Uterus (tissue), 2 donors: ENCODE measurements around the gene KIAA1217.

Experiments
- CTCF ChIP-seq, 4 experiments: fragments of 200-600 bp in 2 of 4; fragments of 450-650 bp in 2 of 4; sonication (generic) in 2 of 4; IDR thresholded peaks; one replicate each; pipeline ENCODE4 v1.5.1; 2016 to 2019; ENCODE audit warnings: antibody characterized with exemption in 4 of 4, mild to moderate bottlenecking in 2 of 4, moderate library complexity in 1 of 4
- POLR2A ChIP-seq, 2 donors: fragments of 450-650 bp; IDR thresholded peaks; one replicate each; pipeline ENCODE4 v1.6.1; 2016; ENCODE audit warnings: antibody characterized with exemption in 2 of 2, mild to moderate bottlenecking in 1 of 2, moderate library complexity in 1 of 2

DNA sequence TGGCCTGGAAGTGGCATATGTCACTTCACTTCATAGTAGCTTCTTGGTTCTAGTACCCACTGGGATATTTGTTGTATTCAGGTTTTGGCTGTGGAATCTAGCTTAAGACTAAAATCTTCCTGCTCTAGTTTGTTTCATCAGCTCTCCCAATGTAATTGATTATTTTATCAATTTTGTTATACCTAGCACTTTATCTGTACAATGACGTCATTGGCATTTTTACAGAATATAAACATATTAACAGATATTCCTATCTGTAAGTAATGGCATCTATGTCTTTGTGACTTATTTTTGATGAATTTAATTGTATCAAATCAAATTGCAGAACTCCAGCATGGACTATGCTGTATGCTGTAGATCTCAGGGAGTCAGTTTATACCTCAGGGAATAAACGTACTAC is 19.7 kb downstream of the KIAA1217 start:
- TF ChIP-seq CTCF (IDR thresholded peaks at IDR 0.05) (no peak), POLR2A (IDR thresholded peaks at IDR 0.05) (no peak)
